Stimulated activated CD8-positive, alpha-beta memory T cell treated with anti-CD3 and anti-CD28 coated beads, Interleukin-12 subunit alpha, Interleukin-12 subunit beta, amount 100 ng/mL, for 4 hours (primary cell): Measurements from ENCODE around the gene CAP1.
"Not testable (repeated sequence)": the region's sequence is repeated elsewhere in the genome, so short reads cannot be mapped to it uniquely, and the experiment has no call there.

Experiments
- DNase-seq: peaks from one replicate; pipeline ENCODE4 v3.0.0-alpha.2; 2020; ENCODE audit warnings: low read depth

The CAP1 gene

DNA sequence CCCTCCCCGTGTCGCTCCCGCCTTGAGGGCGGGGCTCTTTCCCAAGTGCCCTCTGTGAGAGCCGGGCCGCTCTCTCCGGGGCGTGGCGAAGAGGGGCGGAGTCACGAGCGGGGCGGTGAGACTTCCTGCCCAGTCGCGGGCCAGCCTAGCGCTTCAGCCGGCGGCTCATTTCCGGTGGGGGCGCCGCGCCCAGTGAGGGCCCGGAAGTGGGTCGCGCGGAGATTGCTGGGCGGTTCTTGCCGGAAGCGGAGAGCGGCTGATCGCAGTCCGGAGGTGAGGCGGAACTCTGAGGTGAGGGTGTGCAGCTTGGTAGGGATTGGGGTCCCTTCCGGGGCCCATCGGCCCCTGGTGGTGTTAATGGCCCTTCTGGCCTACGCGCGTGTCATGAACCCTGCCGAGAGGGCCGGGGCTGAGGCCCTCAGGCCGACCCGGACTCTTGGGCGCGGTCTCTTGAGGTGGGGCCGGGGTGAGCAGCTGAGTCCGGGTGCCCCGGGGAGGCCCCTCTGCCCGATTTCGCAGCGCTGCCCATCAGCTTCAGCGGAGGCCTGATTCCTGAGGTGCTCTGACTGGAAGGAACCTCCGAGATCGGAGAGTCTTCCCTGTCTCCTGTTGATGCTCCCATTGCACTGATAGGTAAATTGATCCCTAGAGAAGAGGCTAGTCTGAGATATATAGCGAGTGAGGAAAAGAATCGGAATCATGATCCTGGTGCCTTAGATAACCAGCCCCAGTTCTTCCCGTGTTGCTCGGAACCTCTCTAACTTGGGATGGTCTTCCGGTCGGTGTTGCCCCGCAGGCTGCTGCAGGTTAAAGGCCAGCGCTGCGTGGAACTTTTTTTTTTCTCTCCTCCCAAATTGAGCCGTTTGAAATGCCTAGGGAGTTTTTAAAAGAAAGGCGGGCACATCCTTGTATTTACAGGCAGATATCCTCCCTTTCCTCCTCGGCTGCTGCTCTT, at the start of gene CAP1:
CAP1 (plus strand) TSS at position 219 of the 955 bp plus-strand sequence. CDS start 18,618 bp downstream, outside the sequence.
- peak; percentile 100 for DNase-seq

GRCh38 chr1:39992234-39992633, 48.3 kb upstream of the CAP1 start:
- no peak for DNase-seq

DNA sequence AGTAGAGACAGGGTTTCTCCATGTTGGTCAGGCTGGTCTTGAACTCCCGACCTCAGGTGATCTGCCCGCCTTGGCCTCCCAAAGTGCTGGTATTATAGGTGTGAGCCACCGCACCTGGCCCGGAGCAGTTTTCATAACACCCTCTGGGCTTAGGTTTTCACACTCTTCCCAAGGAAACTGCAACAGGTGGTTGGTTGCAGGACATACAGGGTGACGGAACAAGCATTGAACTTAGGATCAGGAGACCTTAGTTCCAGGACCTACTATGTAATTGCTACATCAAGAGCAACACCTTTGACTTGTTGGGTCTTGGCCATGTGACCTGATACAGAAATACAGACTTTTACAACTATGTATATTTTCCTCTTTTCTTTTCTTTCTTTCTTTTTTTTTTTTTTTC, 47.6 kb upstream of the CAP1 start:
- no peak for DNase-seq

GRCh38 chr1:39995973-39996393, 44.5 kb upstream of the CAP1 start:
- no peak for DNase-seq

- DNase-seq = no peak
These were observed 44.0 kb upstream of the CAP1 start for GRCh38 chr1:39996396-39997004.

- no peak for DNase-seq
These were observed 39.1 kb upstream of the CAP1 start for GRCh38 chr1:40001456-40001855.

DNA sequence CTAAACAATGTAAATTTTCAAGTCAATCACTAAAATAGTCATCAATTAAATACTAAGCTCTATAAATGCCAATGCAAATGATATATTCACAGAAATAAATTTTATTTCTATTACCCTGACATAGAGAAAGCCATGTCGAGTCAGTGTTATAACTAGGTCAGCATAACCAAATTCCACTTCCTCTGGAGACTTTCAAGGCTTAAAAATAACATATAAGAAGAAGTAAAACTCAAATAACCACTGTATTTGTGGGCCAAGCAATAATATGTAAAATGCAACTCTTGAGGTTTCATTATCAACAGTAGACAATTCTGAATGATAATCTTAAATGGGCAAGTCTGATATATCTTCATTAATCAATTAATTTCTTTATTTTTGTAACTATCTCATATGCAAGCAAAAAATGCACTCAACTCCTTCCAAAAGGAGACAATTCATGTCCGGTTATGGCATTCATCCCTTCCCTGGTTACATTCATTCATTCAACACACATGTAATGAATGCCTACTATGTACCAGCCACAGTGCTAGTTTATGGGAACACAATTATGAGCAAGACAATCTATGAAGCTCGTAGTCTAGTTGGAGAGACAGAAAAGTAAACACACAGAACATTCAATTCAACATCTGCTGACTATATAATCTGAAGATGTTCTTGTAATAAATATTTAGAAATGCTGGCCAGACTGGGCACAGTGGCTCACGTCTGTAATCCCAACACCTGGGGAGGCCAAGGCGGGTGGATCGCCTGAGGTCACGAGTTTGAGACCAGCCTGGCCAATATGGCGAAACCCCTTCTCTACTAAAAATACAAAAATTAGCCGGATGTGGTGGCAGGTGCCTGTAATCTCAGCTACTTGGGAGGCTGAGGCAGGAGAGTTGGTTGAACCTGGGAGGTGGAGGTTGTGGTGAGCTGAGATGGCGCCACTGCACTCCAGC, 37.1 kb upstream of the CAP1 start:
- no peak for DNase-seq

DNA sequence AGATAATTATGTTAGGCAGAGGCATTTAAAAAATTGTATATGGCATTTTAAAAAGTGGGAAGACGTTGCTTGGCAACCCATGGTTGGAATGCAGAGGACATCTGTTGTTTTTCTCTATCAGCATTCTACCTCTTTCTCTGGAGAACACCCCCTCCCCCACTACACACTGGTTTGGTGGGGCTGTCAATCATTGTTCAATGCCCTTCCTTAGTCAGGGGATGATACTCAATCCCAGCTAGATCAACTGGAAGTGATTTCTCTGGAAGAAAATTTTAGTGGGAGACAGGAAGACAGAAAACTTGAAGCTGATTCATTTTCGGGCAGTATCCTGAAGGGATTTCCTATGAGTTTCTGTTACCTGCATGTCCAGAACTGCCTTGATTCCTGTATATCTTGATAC, 35.7 kb upstream of the CAP1 start:
- no peak for DNase-seq

GRCh38 chr1:40007481-40008034, 33.0 kb upstream of the CAP1 start:
- not testable (repeated sequence) for DNase-seq

DNA sequence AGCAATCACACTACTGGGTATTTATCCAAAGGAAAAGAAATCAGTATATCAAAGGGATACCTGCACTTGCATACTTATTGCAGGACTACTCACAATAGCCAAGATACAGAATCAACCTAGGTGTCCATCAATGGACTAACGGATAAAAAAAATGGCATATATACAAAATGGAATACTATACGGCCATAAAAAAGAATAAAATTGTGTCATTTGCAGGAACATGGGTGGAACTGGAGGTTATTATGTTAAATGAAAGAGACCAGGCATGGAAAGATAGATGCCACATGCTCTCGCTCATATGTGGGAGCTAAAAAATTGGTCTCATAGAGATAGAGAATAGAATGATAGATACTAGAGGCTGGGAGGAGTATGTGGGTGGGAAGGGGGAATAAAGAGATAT, 29.3 kb upstream of the CAP1 start:
- DNase-seq = no peak

GRCh38 chr1:40014253-40014706, 26.2 kb upstream of the CAP1 start:
- no peak for DNase-seq

GRCh38 chr1:40014812-40015594, 25.5 kb upstream of the CAP1 start:
- no peak for DNase-seq

GRCh38 chr1:40017951-40018575, 22.5 kb upstream of the CAP1 start:
- DNase-seq = no peak

DNA sequence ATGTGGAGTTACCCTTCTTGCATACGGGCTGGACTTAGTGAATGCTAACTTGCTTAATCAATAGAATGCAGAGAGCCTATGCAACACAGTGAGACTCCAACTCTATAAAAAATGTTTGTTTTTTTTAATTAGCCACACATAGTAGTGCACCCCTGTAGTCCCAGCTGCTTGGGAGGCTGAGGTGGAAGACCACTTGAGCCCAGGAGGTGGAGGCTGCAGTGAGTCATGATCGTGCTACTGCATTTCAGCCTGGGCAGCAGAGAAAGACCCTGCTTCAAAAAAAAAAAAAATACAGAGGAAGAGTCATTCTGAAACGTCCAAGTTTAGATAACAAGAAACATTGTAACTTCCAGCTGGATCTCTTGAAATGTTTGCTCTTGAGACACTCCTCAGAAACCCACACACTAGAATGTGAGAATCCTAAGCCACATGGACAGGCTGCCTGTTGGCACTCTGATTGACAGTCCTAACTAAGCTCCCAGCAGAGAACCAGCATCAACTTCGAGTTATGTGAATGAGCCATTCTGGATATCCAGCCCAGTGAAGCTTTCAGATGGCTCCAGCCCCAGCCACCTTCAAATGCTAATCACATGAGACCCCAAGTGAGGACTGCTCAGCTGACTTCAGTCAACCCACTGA, 20.0 kb upstream of the CAP1 start:
- DNase-seq = no peak

DNA sequence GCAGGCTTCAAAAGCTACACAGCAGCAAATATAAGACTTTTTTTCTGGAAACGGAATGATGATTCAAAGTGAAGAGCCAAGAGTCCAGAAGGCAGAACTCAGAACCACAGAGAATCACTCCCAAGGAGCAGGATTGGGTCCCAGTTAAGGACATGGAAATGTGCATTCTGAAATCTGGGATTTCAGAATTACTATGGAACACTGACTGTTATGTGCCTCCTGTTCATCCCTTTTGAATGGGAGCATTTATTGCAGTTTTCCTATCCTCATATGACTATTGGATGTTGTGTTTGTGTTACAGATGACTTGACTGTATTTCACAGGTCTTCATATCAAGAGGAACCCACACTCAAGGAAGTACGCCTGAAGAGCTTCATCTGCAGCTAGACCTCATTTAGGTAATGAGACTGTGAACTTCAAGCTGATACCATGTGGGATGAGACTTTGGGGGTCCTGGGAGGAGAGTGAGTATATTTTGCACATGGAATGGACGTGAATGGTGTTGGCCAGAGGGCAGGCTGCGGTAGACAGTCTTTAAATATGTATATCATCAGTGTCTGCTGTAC, 17.1 kb upstream of the CAP1 start:
- DNase-seq = no peak

- DNase-seq = no peak
These were observed 15.9 kb upstream of the CAP1 start for GRCh38 chr1:40024671-40025070.

DNA sequence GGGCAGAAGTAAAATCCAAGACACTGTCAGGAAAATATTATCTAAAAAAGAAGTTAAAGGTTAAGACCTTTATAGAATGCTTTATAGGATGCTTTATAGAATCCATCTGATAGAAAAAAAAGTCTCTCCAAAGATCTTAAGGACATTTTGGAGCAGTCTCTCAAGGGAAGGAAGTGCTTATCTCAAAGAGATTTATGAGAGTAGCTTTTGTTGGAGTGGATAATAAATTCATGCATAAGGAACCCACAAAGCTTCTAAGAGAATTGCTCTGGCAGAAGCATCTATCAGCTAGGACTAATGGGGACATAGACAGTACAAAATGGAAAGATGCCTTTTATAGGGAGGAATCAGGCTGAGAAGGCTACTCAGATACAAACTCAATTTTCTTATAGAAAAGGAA, 12.9 kb upstream of the CAP1 start:
- DNase-seq = no peak

DNA sequence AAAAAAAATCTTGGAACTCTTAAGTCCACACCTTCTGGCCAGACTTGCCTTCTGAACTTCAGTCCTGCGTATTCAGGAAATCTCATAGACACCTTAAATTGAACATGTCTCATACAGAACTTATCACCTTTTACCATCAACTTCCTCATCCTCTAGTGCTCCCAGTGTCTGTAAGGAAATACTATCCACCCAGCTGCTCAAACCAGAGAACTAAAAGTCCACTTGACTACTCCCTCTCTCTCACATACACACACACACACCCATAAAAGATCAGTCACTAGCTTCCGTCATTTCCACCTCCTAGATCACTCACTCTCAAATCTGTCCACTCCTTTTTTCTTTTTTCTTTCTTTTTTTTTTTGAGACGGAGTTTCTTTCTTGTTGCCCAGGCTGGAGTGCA, 10.9 kb upstream of the CAP1 start:
- DNase-seq = no peak

DNA sequence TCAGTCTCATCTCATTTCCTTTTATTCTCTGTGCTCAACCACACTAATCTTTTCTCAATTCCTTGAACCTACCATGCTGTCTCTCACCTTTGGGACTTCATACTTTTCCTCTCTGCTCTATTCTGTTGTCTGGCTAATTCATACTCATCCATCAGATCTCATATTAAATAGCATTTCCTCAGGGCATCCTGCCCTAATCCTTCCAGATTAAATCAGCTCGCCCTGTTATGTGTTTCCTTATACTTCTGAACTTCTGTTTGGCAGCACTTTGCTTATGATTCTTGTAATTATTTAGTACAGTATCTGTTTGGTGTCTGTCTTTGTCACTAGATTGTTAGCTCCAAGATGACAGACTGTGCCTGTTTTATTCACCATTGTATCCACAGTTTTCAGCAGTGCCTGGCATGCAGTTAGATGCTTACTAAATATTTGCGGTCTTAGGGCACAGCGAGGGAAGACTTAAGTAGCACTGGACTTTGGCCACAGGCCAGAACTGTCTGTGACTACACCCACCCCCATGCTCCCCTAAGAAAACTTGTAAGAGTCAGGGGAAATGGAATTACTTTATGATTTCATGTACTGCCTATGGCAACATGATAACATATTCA, 9.9 kb upstream of the CAP1 start:
- DNase-seq = no peak
